ENCODE data around the gene GOLGA6L9. TPM values are rescaled to one million over a fixed set of nuclear protein-coding genes. Genes with fewer than 3 reads are reported as not detected.
"Not testable (repeated sequence)": the region's sequence is repeated elsewhere in the genome, so short reads cannot be mapped to it uniquely, and the experiment has no call there.

The GOLGA6L9 gene
- total RNA-seq, 1 experiment from 2014 or later: 3.9 TPM

- not testable (repeated sequence) for H3K4me3 Mint-ChIP-seq; H3K27me3 Mint-ChIP-seq (ENCODE audit: low read depth)
Observed at GRCh38 chr15:82465629-82466028, 36.0 kb downstream of the GOLGA6L9 start.

More at GRCh38 chr15:82465629-82466028, 36.0 kb downstream of the GOLGA6L9 start:
- not testable (repeated sequence) for H3K56ac ChIP-seq (ENCODE audit: insufficient read length, low read depth, low read length); H3K18ac ChIP-seq (ENCODE audit: insufficient read length, low read depth, low read length); H3K14ac ChIP-seq (ENCODE audit: insufficient read depth, low read length); H3K27ac Mint-ChIP-seq; H3K23me2 ChIP-seq (ENCODE audit: insufficient read length, low read depth, low read length, poor library complexity, severe bottlenecking); H3K9me3 Mint-ChIP-seq; H2BK5ac ChIP-seq (ENCODE audit: insufficient read length, low read length); H3K23ac ChIP-seq (ENCODE audit: insufficient read length, low read depth, low read length); DNase-seq; H3K27ac ChIP-seq (ENCODE audit: insufficient read length, low read depth, low read length); H3K4ac ChIP-seq (ENCODE audit: low read depth, low read length); H3K4me1 ChIP-seq (ENCODE audit: insufficient read depth, low read length); H2BK15ac ChIP-seq (ENCODE audit: low read depth, low read length); H4K5ac ChIP-seq (ENCODE audit: insufficient read length, low read depth, low read length); H3K79me1 ChIP-seq (ENCODE audit: insufficient read depth, low read depth, low read length, poor library complexity, severe bottlenecking); H3K4me1 Mint-ChIP-seq; H2BK120ac ChIP-seq (ENCODE audit: low read depth, low read length, poor library complexity, severe bottlenecking); H4K8ac ChIP-seq (replicated peaks; ENCODE audit: insufficient read length, low read depth, low read length); H3K4me2 ChIP-seq (ENCODE audit: insufficient read depth, insufficient read length, low read length); H2AFZ ChIP-seq (ENCODE audit: low read length); H2BK12ac ChIP-seq (ENCODE audit: insufficient read length, low read depth, low read length); H2BK20ac ChIP-seq (ENCODE audit: low read depth, low read length, poor library complexity, severe bottlenecking); H3K27me3 ChIP-seq (ENCODE audit: insufficient read depth, low read length); H3K9ac ChIP-seq (ENCODE audit: extremely low read depth, insufficient read length, low read length); H4K91ac ChIP-seq (ENCODE audit: insufficient read length, low read depth, low read length); H3K79me2 ChIP-seq (ENCODE audit: insufficient read depth, low read length); H3T11ph ChIP-seq (ENCODE audit: low read length); H3K9me3 ChIP-seq (ENCODE audit: control insufficient read depth, low read depth, low read length); H4K20me1 ChIP-seq (ENCODE audit: control insufficient read depth, insufficient read depth, insufficient read length); H3K36me3 Mint-ChIP-seq (ENCODE audit: insufficient read depth in 1 of 3, low read depth in 3 of 3); H2AK5ac ChIP-seq (ENCODE audit: insufficient read length, low read length)
- WGBS (ENCODE audit: extremely low coverage, insufficient read length, low lambda C conversion rate): no CpG with 5 or more reads among the region's 5 CpGs

All from H9 (cell line).